Spinal cord (tissue), 10 donors: ENCODE results near the gene EVC. TPM values are rescaled to one million over a fixed set of nuclear protein-coding genes. Genes with fewer than 3 reads are reported as not detected.

ENCODE experiments used
- DNase-seq, 6 donors: peaks; one replicate each; pipeline versions ENCODE4 v3.0.0 to v3.0.0-alpha.2; 2013 to 2015; ENCODE audit warnings: low spot score in 6 of 6, low read depth in 4 of 6
- H3K27ac ChIP-seq: one replicate; pipeline ENCODE4 v1.5.1; 2013; ENCODE audit warnings: low read depth, low read length, control low read depth
- H3K27me3 ChIP-seq: one replicate; pipeline ENCODE4 v1.6.1; 2013; ENCODE audit warnings: low read length; ENCODE audit not compliant: control insufficient read depth, insufficient read depth
- H3K36me3 ChIP-seq: one replicate; pipeline ENCODE4 v1.6.1; 2013; ENCODE audit warnings: low read length; ENCODE audit not compliant: control insufficient read depth, insufficient read depth
- H3K4me1 ChIP-seq: one replicate; pipeline ENCODE4 v1.6.1; 2013; ENCODE audit warnings: low read length; ENCODE audit not compliant: control insufficient read depth, insufficient read depth
- H3K4me3 ChIP-seq: one replicate; pipeline ENCODE4 v1.5.1; 2013; ENCODE audit warnings: low read depth, low read length, control low read depth
- H3K9me3 ChIP-seq: one replicate; pipeline ENCODE4 v1.6.1; 2013; ENCODE audit warnings: low read length; ENCODE audit not compliant: control insufficient read depth, insufficient read depth
- WGBS: methylation state at CpG from one replicate; pipeline ENCODE4 v1.1.5; 2013; ENCODE audit warnings: missing lambda C conversion rate; ENCODE audit not compliant: insufficient coverage; 5-methylcytosine and 5-hydroxymethylcytosine counted together
- polyA plus RNA-seq, 2 donors: library from polyadenylated mRNA; unstranded; fragments of 120-200 nt; gene quantifications; one replicate each; pipeline ENCODE4 v1.2.1, GENCODE V29; 2013; ENCODE audit not compliant: insufficient read length in 2 of 2
- total RNA-seq, 2 donors: library from RNA; depleted of rRNA in 1 of 2; stranded (reverse); fragments of 120-200 nt in 1 of 2; fragments of >200 nt in 1 of 2; gene quantifications; one replicate each; pipeline versions ENCODE4 v1.2.3 to v1.2.4, GENCODE V29; 2013 to 2014
- donor health status: healthy.

The EVC gene
- total and polyA plus RNA-seq, 4 donors, result 9.9 to 20.8 (median 10.5) TPM

- Histone ChIP-seq H3K27ac (no peak overlapping the region), H3K4me1 (no peaks in the 10 kb centered on the region), H3K36me3 (peaks cover 11% of the 10 kb centered on the region), H3K27me3 (no peaks in the 10 kb centered on the region), H3K4me3 (no peak overlapping the region), H3K9me3 (no peaks in the 10 kb centered on the region)
- 92% methylated on average over 6 of the region's 8 CpGs for WGBS
- DNase-seq, result no peak
Measured at GRCh38 chr4:5787311-5787710, 76.3 kb downstream of the EVC start.

GRCh38 chr4:5788144-5788543 is 77.1 kb downstream of the EVC start:
- peaks cover 6% of the 10 kb centered on the region for H3K36me3 ChIP-seq
- no peak overlapping the region for H3K4me3 ChIP-seq
- DNase-seq, result no peak
- no peak overlapping the region for H3K27ac ChIP-seq
- no peaks in the 10 kb centered on the region for H3K4me1 ChIP-seq
- H3K27me3 ChIP-seq, result no peaks in the 10 kb centered on the region
- WGBS, result no CpG with 5 or more reads among the region's 2 CpGs
- H3K9me3 ChIP-seq, result no peaks in the 10 kb centered on the region

GRCh38 chr4:5789141-5789540 is 78.1 kb downstream of the EVC start:
- WGBS, result 80% methylated on average over 5 of the region's 5 CpGs
- H3K27ac ChIP-seq, result no peak overlapping the region
- H3K4me1 ChIP-seq, result no peaks in the 10 kb centered on the region
- H3K27me3 ChIP-seq, result no peaks in the 10 kb centered on the region
- no peak overlapping the region for H3K4me3 ChIP-seq
- no peaks in the 10 kb centered on the region for H3K9me3 ChIP-seq
- no peak for DNase-seq
- peaks cover 5% of the 10 kb centered on the region for H3K36me3 ChIP-seq

- no peak overlapping the region for H3K4me3 ChIP-seq
- H3K27me3 ChIP-seq, result no peaks in the 10 kb centered on the region
- H3K4me1 ChIP-seq, result no peaks in the 10 kb centered on the region
- no peaks in the 10 kb centered on the region for H3K9me3 ChIP-seq
- H3K36me3 ChIP-seq, result peaks cover 5% of the 10 kb centered on the region
- no peak for DNase-seq
- WGBS, result no CpG with 5 or more reads among the region's 1 CpG
- no peak overlapping the region for H3K27ac ChIP-seq
Measured at GRCh38 chr4:5790546-5790857, 79.5 kb downstream of the EVC start.

GRCh38 chr4:5791654-5792053 is 80.7 kb downstream of the EVC start:
- H3K4me1 ChIP-seq, result no peaks in the 10 kb centered on the region
- no peak overlapping the region for H3K27ac ChIP-seq
- H3K4me3 ChIP-seq, result no peak overlapping the region
- DNase-seq, result no peak
- 93% methylated on average over 3 of the region's 3 CpGs for WGBS
- H3K9me3 ChIP-seq, result no peaks in the 10 kb centered on the region
- peaks cover 6% of the 10 kb centered on the region for H3K36me3 ChIP-seq
- H3K27me3 ChIP-seq, result no peaks in the 10 kb centered on the region

- no peak overlapping the region for H3K27ac ChIP-seq
- no peaks in the 10 kb centered on the region for H3K9me3 ChIP-seq
- 94% methylated on average over 11 of the region's 13 CpGs for WGBS
- H3K27me3 ChIP-seq, result no peaks in the 10 kb centered on the region
- no peak overlapping the region for H3K4me3 ChIP-seq
- H3K4me1 ChIP-seq, result no peaks in the 10 kb centered on the region
- DNase-seq, result no peak
- peaks cover 18% of the 10 kb centered on the region for H3K36me3 ChIP-seq
Measured at GRCh38 chr4:5793514-5793913, 82.5 kb downstream of the EVC start.

- Histone ChIP-seq H3K9me3 (no peaks in the 10 kb centered on the region), H3K27ac (no peak overlapping the region), H3K27me3 (no peaks in the 10 kb centered on the region), H3K4me3 (no peak overlapping the region), H3K36me3 (peaks cover 24% of the 10 kb centered on the region), H3K4me1 (no peaks in the 10 kb centered on the region)
- DNase-seq, result no peak
- WGBS, result no CpG with 5 or more reads among the region's 5 CpGs
Measured at GRCh38 chr4:5795580-5795979, 84.6 kb downstream of the EVC start.

GRCh38 chr4:5796976-5797375 is 86.0 kb downstream of the EVC start:
- 91% methylated on average over 18 of the region's 18 CpGs for WGBS
- Histone ChIP-seq H3K27me3 (no peaks in the 10 kb centered on the region), H3K36me3 (peaks cover 30% of the 10 kb centered on the region), H3K4me1 (no peaks in the 10 kb centered on the region), H3K27ac (no peak overlapping the region), H3K9me3 (no peaks in the 10 kb centered on the region), H3K4me3 (no peak overlapping the region)
- DNase-seq, result no peak

GRCh38 chr4:5797866-5798265 is 86.9 kb downstream of the EVC start:
- no peak for DNase-seq
- Histone ChIP-seq H3K27me3 (no peaks in the 10 kb centered on the region), H3K36me3 (peaks cover 30% of the 10 kb centered on the region), H3K9me3 (no peaks in the 10 kb centered on the region), H3K4me1 (no peaks in the 10 kb centered on the region), H3K27ac (no peak overlapping the region), H3K4me3 (no peak overlapping the region)
- 100% methylated on average over 4 of the region's 6 CpGs for WGBS

GRCh38 chr4:5798462-5798861 is 87.5 kb downstream of the EVC start:
- 83% methylated on average over 11 of the region's 11 CpGs for WGBS
- no peak overlapping the region for H3K27ac ChIP-seq
- DNase-seq, result no peak

More at GRCh38 chr4:5798462-5798861, 87.5 kb downstream of the EVC start:
- Histone ChIP-seq H3K36me3 (peaks cover 28% of the 10 kb centered on the region), H3K27me3 (no peaks in the 10 kb centered on the region), H3K4me3 (no peak overlapping the region), H3K4me1 (no peaks in the 10 kb centered on the region), H3K9me3 (no peaks in the 10 kb centered on the region)
